AG04449 (cell line): ENCODE measurements around the gene ESR1.
A peak's percentile ranks its signal among the peaks of the same experiment; 100 is the strongest.

ENCODE experiments used
- CTCF ChIA-PET: fragments of 350-600 bp; formaldehyde crosslinking; extraction: SDS; loops from one replicate; lab custom pipeline; 2021; ENCODE audit warnings: antibody characterized with exemption; lab: Yijun Ruan, JAX
- POLR2A ChIA-PET: fragments of 400-600, 350-600 bp; formaldehyde crosslinking; extraction: SDS; loops from one replicate; lab custom pipeline; 2020; ENCODE audit warnings: antibody characterized with exemption, inconsistent platforms; lab: Yijun Ruan, JAX
- DNase-seq: peaks from one replicate; pipeline ENCODE4 v3.0.0-alpha.2; 2010; ENCODE audit warnings: low read depth, low spot score
- H3K4me3 ChIP-seq: 2 replicates; pipeline ENCODE4 v1.5.1; 2011; ENCODE audit warnings: low read depth, mild to moderate bottlenecking, control low read depth, low read length
- TF ChIP-seq, protein P1 (sequence below): IDR thresholded peaks from one replicate; pipeline ENCODE4 v1.5.1; 2011; ENCODE audit warnings: mild to moderate bottlenecking, moderate library complexity, low read length, control low read depth, inconsistent platforms; ENCODE audit not compliant: insufficient read depth; ENCODE audit errors: missing control alignments

ESR1 gene

DNA sequence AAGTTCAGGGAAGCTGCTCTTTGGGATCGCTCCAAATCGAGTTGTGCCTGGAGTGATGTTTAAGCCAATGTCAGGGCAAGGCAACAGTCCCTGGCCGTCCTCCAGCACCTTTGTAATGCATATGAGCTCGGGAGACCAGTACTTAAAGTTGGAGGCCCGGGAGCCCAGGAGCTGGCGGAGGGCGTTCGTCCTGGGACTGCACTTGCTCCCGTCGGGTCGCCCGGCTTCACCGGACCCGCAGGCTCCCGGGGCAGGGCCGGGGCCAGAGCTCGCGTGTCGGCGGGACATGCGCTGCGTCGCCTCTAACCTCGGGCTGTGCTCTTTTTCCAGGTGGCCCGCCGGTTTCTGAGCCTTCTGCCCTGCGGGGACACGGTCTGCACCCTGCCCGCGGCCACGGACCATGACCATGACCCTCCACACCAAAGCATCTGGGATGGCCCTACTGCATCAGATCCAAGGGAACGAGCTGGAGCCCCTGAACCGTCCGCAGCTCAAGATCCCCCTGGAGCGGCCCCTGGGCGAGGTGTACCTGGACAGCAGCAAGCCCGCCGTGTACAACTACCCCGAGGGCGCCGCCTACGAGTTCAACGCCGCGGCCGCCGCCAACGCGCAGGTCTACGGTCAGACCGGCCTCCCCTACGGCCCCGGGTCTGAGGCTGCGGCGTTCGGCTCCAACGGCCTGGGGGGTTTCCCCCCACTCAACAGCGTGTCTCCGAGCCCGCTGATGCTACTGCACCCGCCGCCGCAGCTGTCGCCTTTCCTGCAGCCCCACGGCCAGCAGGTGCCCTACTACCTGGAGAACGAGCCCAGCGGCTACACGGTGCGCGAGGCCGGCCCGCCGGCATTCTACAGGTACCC is at the start of gene ESR1:
Gene ESR1 (plus strand): TSS at position 170 of the 858 bp plus-strand sequence. CDS start 231 bp downstream, at position 401.
- no peak for DNase-seq
- ChIA-PET CTCF (no interaction called here), POLR2A (no interaction called here)
- no peak within 1 kb of the TSS for H3K4me3 ChIP-seq
- TF ChIP-seq, protein P1, sequence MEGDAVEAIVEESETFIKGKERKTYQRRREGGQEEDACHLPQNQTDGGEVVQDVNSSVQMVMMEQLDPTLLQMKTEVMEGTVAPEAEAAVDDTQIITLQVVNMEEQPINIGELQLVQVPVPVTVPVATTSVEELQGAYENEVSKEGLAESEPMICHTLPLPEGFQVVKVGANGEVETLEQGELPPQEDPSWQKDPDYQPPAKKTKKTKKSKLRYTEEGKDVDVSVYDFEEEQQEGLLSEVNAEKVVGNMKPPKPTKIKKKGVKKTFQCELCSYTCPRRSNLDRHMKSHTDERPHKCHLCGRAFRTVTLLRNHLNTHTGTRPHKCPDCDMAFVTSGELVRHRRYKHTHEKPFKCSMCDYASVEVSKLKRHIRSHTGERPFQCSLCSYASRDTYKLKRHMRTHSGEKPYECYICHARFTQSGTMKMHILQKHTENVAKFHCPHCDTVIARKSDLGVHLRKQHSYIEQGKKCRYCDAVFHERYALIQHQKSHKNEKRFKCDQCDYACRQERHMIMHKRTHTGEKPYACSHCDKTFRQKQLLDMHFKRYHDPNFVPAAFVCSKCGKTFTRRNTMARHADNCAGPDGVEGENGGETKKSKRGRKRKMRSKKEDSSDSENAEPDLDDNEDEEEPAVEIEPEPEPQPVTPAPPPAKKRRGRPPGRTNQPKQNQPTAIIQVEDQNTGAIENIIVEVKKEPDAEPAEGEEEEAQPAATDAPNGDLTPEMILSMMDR: no peak

DNA sequence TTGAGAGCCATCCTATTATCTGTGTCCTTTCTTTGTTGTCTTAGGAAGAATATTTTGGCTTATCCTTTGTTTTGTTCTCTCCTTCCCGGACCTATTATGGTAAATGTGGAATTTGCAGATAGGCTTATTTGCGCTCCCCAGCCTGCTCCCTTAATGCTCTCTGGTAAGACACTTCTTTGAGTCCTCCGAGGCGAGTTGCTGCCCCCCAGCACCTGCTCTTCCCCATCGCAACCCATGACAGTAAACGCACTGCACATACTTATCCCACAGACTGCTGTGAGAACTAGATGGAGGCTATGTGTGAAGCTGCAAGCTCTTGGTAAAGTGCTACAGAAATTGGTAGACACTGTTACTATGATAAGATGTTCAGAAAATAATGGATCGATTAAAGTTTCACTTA is 47.0 kb upstream of the ESR1 start:
- DNase-seq: no peak
- no peak overlapping the region for H3K4me3 ChIP-seq
- CTCF ChIA-PET: interaction anchor here (2.6 kb wide), 1 partner anchor 365 kb away, joined by 18 read pairs; no protein-coding TSS in a partner anchor
- POLR2A ChIA-PET: no interaction called here
- TF ChIP-seq, protein P1: no peak

DNA sequence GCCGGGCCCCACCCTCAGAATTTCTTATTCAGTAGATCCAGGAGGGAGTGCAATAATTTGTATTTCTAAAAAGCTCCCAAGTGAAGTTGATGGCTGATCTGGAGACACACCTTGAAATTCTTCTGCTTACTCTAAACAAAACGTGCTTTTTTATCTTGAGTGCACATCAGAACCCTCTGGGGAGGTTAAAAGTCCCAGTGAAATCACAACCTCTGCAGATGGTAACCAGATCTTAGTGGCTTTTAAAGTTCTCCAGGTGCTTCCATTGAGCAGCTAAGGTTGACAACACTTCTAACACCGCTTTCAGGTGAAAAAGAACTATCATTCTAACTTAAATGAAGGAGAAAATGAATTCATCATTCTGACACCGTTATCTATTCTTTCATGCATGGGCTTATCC is 45.6 kb upstream of the ESR1 start:
- ChIA-PET CTCF (interaction anchor here (2.6 kb wide), 1 partner anchor 363 kb away, joined by 18 read pairs; no protein-coding TSS in a partner anchor), POLR2A (no interaction called here)
- TF ChIP-seq, protein P1: no peak

DNA sequence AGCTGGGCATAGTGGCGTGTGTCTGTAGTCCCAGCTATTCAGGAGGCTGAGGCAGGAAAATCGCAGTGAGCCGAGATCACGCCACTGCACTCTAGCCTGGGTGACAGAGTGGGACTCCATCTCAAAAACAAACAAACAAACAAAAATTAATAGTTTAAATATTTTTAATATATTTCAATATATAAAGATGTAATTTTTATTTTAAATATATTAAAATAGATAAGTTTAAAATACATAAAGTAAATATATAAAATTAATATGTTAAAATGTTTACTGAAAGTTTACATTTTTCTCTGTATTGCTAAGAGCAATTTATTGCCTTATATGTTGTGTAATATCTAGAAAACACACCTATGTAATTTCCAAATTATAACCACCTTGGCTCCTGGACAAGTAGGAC is 44.7 kb upstream of the ESR1 start:
- no peak for DNase-seq
- ChIA-PET CTCF (interaction anchor here (2.6 kb wide), 1 partner anchor 362 kb away, joined by 18 read pairs; no protein-coding TSS in a partner anchor), POLR2A (no interaction called here)
- no peak overlapping the region for H3K4me3 ChIP-seq
- TF ChIP-seq, protein P1: no peak

More for the DNA sequence above, 45.6 kb upstream of the ESR1 start:
- no peak for DNase-seq
- H3K4me3 ChIP-seq: no peak overlapping the region

DNA sequence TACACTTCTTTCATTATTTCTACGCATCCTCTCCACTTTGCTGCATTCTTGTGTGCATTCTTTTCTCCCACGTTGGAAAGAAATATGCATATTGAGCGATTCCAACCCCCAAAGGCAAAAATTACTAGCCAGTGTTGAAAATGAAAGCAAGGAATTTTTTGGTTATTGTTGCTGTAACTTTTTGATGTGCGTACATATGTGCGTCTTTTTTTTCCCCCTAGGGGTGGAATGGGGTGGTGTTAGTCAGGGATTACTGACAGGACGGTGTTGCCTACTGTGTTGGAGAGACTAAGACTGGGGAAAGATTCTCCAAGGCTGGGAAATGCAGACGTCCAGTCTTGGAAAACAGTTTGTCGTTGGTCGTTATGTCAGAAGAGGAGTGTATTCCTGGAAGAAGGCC is 44.2 kb upstream of the ESR1 start:
- ChIA-PET POLR2A (no interaction called here), CTCF (interaction anchor here (2.6 kb wide), 1 partner anchor 362 kb away, joined by 18 read pairs; no protein-coding TSS in a partner anchor)
- H3K4me3 ChIP-seq: no peak overlapping the region
- TF ChIP-seq, protein P1: peak; percentile 7
- DNase-seq: no peak
